Measurements from ENCODE around the gene ABLIM1. TPM values are rescaled to one million over a fixed set of nuclear protein-coding genes. Genes with fewer than 3 reads are reported as not detected.

Gene ABLIM1
- total RNA-seq, 4 donors from 2014 or later, result 84.7 to 203 (median 150) TPM

GRCh38 chr10:114408112-114408967, 249.7 kb downstream of the ABLIM1 start:
- H3K27ac ChIP-seq, result no peak overlapping the region
- no peaks in the 10 kb centered on the region for H3K9me3 ChIP-seq
- intact Hi-C loops (cut with DNase I; ENCODE audit: low total_unique reads) (loop anchor here (10.0 kb wide), 1 partner anchor 104 kb away; no protein-coding TSS in a partner anchor), in situ Hi-C loops (cut with MboI; ENCODE audit: low sequenced_read_pairs in 4 of 4) (no loop called here)
- no peaks in the 10 kb centered on the region for H3K36me3 ChIP-seq
- peaks cover 8 to 16% (median 13%) of the 10 kb centered on the region in 3 donors for H3K27me3 ChIP-seq
- DNase-seq (no peak), ATAC-seq (no peak)
- H3K4me3 ChIP-seq, result no peak overlapping the region
- peaks cover 8 to 9% of the 10 kb centered on the region in 2 donors for H3K4me1 ChIP-seq
- TF ChIP-seq POLR2A (IDR thresholded peaks at IDR 0.05) (no peak), CTCF (IDR thresholded peaks at IDR 0.05 in 4 of 5, conservative IDR thresholded peaks at IDR 0.05 in 1 of 5) (no peak)

- H3K4me3 ChIP-seq, result no peak overlapping the region
- ATAC-seq (no peak), DNase-seq (no peak)
- no peaks in the 10 kb centered on the region for H3K9me3 ChIP-seq
- intact Hi-C loops (cut with DNase I; ENCODE audit: low total_unique reads) (loop anchor here (10.0 kb wide), 1 partner anchor 102 kb away; no protein-coding TSS in a partner anchor), in situ Hi-C loops (cut with MboI; ENCODE audit: low sequenced_read_pairs in 4 of 4) (no loop called here)
- H3K27ac ChIP-seq, result no peak overlapping the region
- peaks cover 27 to 30% (median 29%) of the 10 kb centered on the region in 3 donors for H3K27me3 ChIP-seq
- TF ChIP-seq CTCF (IDR thresholded peaks at IDR 0.05 in 4 of 5, conservative IDR thresholded peaks at IDR 0.05 in 1 of 5), result no peak
- TF ChIP-seq POLR2A (IDR thresholded peaks at IDR 0.05), result no peak
- peaks cover 9 to 13% of the 10 kb centered on the region in 2 donors for H3K4me1 ChIP-seq
- no peaks in the 10 kb centered on the region for H3K36me3 ChIP-seq
Observed at GRCh38 chr10:114406455-114406854, 251.6 kb downstream of the ABLIM1 start.

GRCh38 chr10:114405011-114405350, 253.1 kb downstream of the ABLIM1 start:
- Histone ChIP-seq H3K27me3 (peaks cover 31 to 36% (median 33%) of the 10 kb centered on the region in 3 donors), H3K9me3 (no peaks in the 10 kb centered on the region), H3K4me1 (peaks cover 15 to 19% of the 10 kb centered on the region in 2 donors), H3K4me3 (peak overlapping the region in 3 of 4 donors; percentile 57 to 64 (median 64)), H3K27ac (no peak overlapping the region), H3K36me3 (no peaks in the 10 kb centered on the region)
- DNase-seq, result no peak
- ATAC-seq, result no peak
- no peak for TF ChIP-seq CTCF (IDR thresholded peaks at IDR 0.05 in 4 of 5, conservative IDR thresholded peaks at IDR 0.05 in 1 of 5)
- TF ChIP-seq POLR2A (IDR thresholded peaks at IDR 0.05), result no peak
- in situ Hi-C loops (cut with MboI; ENCODE audit: low sequenced_read_pairs in 4 of 4) (no loop called here), intact Hi-C loops (cut with DNase I; ENCODE audit: low total_unique reads) (loop anchor here (10.0 kb wide), 1 partner anchor 100 kb away; no protein-coding TSS in a partner anchor)

- intact Hi-C loops (cut with DNase I; ENCODE audit: low total_unique reads), result loop anchor here (5.0 to 10.0 kb wide), 2 partner anchors 72 to 100 kb away; no protein-coding TSS in a partner anchor
- DNase-seq (no peak), ATAC-seq (peak; percentile 34 to 42)
- TF ChIP-seq POLR2A (IDR thresholded peaks at IDR 0.05) (no peak), CTCF (IDR thresholded peaks at IDR 0.05 in 4 of 5, conservative IDR thresholded peaks at IDR 0.05 in 1 of 5) (no peak)
- in situ Hi-C loops (cut with MboI; ENCODE audit: low sequenced_read_pairs in 4 of 4), result no loop called here
- Histone ChIP-seq H3K36me3 (no peaks in the 10 kb centered on the region), H3K27ac (peak within 1 kb of the TSS; percentile 41 to 63 (median 50)), H3K9me3 (no peaks in the 10 kb centered on the region), H3K27me3 (peaks cover 34 to 39% (median 36%) of the 10 kb centered on the region in 3 donors), H3K4me1 (peaks cover 19 to 21% of the 10 kb centered on the region in 2 donors), H3K4me3 (peak within 1 kb of the TSS; percentile 55 to 64 (median 60))
Observed at GRCh38 chr10:114404171-114405010, 253.7 kb downstream of the ABLIM1 start, which contains the start of gene AFAP1L2. AFAP1L2 (minus strand) TSS chr10:114404502; CDS start chr10:114404455, 47 bp downstream.
